AG04450 (cell line): ENCODE measurements around the gene PLPP7. TPM values are rescaled to one million over a fixed set of nuclear protein-coding genes. Genes with fewer than 3 reads are reported as not detected.

ENCODE experiments used
- CTCF ChIA-PET: fragments of 300-600, 350-600 bp; formaldehyde crosslinking; extraction: SDS; loops from one replicate; lab custom pipeline; 2022; ENCODE audit warnings: antibody characterized with exemption, inconsistent platforms; lab: Charles Lee
- POLR2A ChIA-PET: fragments of 350-600 bp; formaldehyde crosslinking; extraction: SDS; loops from one replicate; lab custom pipeline; 2021; ENCODE audit warnings: antibody characterized with exemption, inconsistent platforms; lab: Yijun Ruan, JAX
- DNase-seq: peaks from one replicate; pipeline ENCODE4 v3.0.0-alpha.2; 2011; ENCODE audit warnings: low read depth, low spot score
- H3K27ac ChIP-seq: one replicate; pipeline ENCODE4 v1.5.1; 2012; ENCODE audit warnings: low read depth, low read length, control low read depth
- H3K27me3 ChIP-seq: one replicate; pipeline ENCODE4 v1.6.0; 2012; ENCODE audit warnings: low read length; ENCODE audit not compliant: control insufficient read depth, insufficient read depth
- H3K4me3 ChIP-seq: 2 replicates; pipeline ENCODE4 v1.5.1; 2011; ENCODE audit warnings: mild to moderate bottlenecking, low read depth, low read length, control low read depth
- H3K9me3 ChIP-seq: 2 replicates; pipeline ENCODE4 v1.5.1; 2012; ENCODE audit warnings: low read length; ENCODE audit not compliant: control insufficient read depth, insufficient read depth
- CTCF ChIP-seq: IDR thresholded peaks from 2 replicates; pipeline ENCODE4 v1.5.1; 2011; ENCODE audit warnings: low read depth, low read length, control low read depth, inconsistent platforms
- polyA plus RNA-seq: library from polyadenylated mRNA; depleted of rRNA; stranded (reverse); fragments of >200 nt; gene quantifications from 2 replicates; pipeline ENCODE4 v1.2.3, GENCODE V29; 2011

PLPP7 gene
- polyA plus RNA-seq, 1 experiment, result 0.57 TPM

- Histone ChIP-seq H3K4me3 (no peak overlapping the region), H3K27ac (no peak overlapping the region), H3K9me3 (peaks cover 4% of the 10 kb centered on the region; the same call in 1 of the 2 replicates), H3K27me3 (peaks cover 14% of the 10 kb centered on the region)
- DNase-seq, result no peak
- POLR2A ChIA-PET, result no interaction called here
- CTCF ChIA-PET, result no interaction called here
- TF ChIP-seq CTCF, result no peak
Measured at GRCh38 chr9:131312246-131312645, 22.7 kb downstream of the PLPP7 start.

GRCh38 chr9:131312822-131313770 lies 23.6 kb downstream of the PLPP7 start:
- no peak for DNase-seq
- POLR2A ChIA-PET, result interaction anchor here (0.7 kb wide), 1 partner anchor 563 kb away, joined by 3 read pairs; no protein-coding TSS in a partner anchor
- no peak for TF ChIP-seq CTCF
- Histone ChIP-seq H3K4me3 (no peak overlapping the region), H3K9me3 (peaks cover 4% of the 10 kb centered on the region; the same call in 1 of the 2 replicates), H3K27me3 (peaks cover 16% of the 10 kb centered on the region), H3K27ac (no peak overlapping the region)
- CTCF ChIA-PET, result interaction anchor here (0.7 kb wide), 2 partner anchors 24 to 77 kb away, joined by 3 to 4 read pairs; no protein-coding TSS in a partner anchor

- CTCF ChIA-PET, result interaction anchor here (0.6 kb wide), 1 partner anchor 15 kb away, joined by 4 read pairs; no protein-coding TSS in a partner anchor
- peaks cover 4% of the 10 kb centered on the region; the same call in 1 of the 2 replicates for H3K9me3 ChIP-seq
- no peak for TF ChIP-seq CTCF
- no peak overlapping the region for H3K27ac ChIP-seq
- H3K27me3 ChIP-seq, result peaks cover 10% of the 10 kb centered on the region
- no peak overlapping the region for H3K4me3 ChIP-seq
- no peak for DNase-seq
- POLR2A ChIA-PET, result no interaction called here
Measured at GRCh38 chr9:131318231-131319085, 28.9 kb downstream of the PLPP7 start.

- TF ChIP-seq CTCF, result no peak
- POLR2A ChIA-PET, result interaction anchor here (0.5 kb wide), 1 partner anchor 1652 kb away, joined by 4 read pairs; no protein-coding TSS in a partner anchor
- Histone ChIP-seq H3K9me3 (peaks cover 4% of the 10 kb centered on the region; the same call in 1 of the 2 replicates), H3K27ac (no peak overlapping the region), H3K4me3 (no peak overlapping the region), H3K27me3 (peaks cover 10% of the 10 kb centered on the region)
- CTCF ChIA-PET, result interaction anchor here (0.7 kb wide), 1 partner anchor 17 kb away, joined by 5 read pairs; no protein-coding TSS in a partner anchor
- DNase-seq, result no peak
Measured at GRCh38 chr9:131319486-131319885, 30.0 kb downstream of the PLPP7 start.
